AG10803 (cell line): ENCODE results near the gene SLC18A2.

Experiments used
- DNase-seq: peaks from one replicate; pipeline ENCODE4 v3.0.0; 2010; ENCODE audit warnings: low read depth
- H3K4me3 ChIP-seq: 2 replicates; pipeline ENCODE4 v1.5.1; 2011; ENCODE audit warnings: mild to moderate bottlenecking, low read length, control low read depth
- CTCF ChIP-seq: conservative IDR thresholded peaks from 2 replicates; pipeline ENCODE4 v1.5.1; 2011; ENCODE audit warnings: mild to moderate bottlenecking, low read length, control low read depth, inconsistent platforms

The SLC18A2 gene

GRCh38 chr10:117215079-117215478 lies 25.8 kb upstream of the SLC18A2 start:
- no peak for DNase-seq
- TF ChIP-seq CTCF, result no peak
- H3K4me3 ChIP-seq, result no peak overlapping the region

- peak overlapping the region; percentile 74 for H3K4me3 ChIP-seq
- no peak for DNase-seq
- TF ChIP-seq CTCF, result no peak
Measured at GRCh38 chr10:117216028-117216427, 24.9 kb upstream of the SLC18A2 start.

- peak; percentile 98 for TF ChIP-seq CTCF
- H3K4me3 ChIP-seq, result peak overlapping the region; percentile 74
- DNase-seq, result peak; percentile 63
Measured at GRCh38 chr10:117216611-117217195, 24.2 kb upstream of the SLC18A2 start.

- DNase-seq, result peak; percentile 8
- peak overlapping the region; percentile 74 for H3K4me3 ChIP-seq
- TF ChIP-seq CTCF, result no peak
Measured at GRCh38 chr10:117217196-117217761, 23.6 kb upstream of the SLC18A2 start.

- no peak for TF ChIP-seq CTCF
- no peak for DNase-seq
- H3K4me3 ChIP-seq, result no peak overlapping the region
Measured at GRCh38 chr10:117218654-117219053, 22.3 kb upstream of the SLC18A2 start.

GRCh38 chr10:117221156-117221711 lies 19.7 kb upstream of the SLC18A2 start:
- TF ChIP-seq CTCF, result no peak
- no peak overlapping the region for H3K4me3 ChIP-seq
- no peak for DNase-seq

- no peak for TF ChIP-seq CTCF
- no peak for DNase-seq
- H3K4me3 ChIP-seq, result no peak overlapping the region
Measured at GRCh38 chr10:117222552-117222951, 18.4 kb upstream of the SLC18A2 start.
